Activated T-cell treated with anti-CD3 and anti-CD28 coated beads, Interleukin-2, amount 50 U/mL, for 72 hours (primary cell): ENCODE data around the gene ADORA1. TPM values are rescaled to one million over a fixed set of nuclear protein-coding genes. Genes with fewer than 3 reads are reported as not detected.
A peak's percentile ranks its signal among the peaks of the same experiment; 100 is the strongest.

Experiments used
- ATAC-seq, 2 donors: fragments of 150-1000 bp; cut with Tn5 transposase; replicated peaks in 1 of 2; 2 replicates each; pipeline ENCODE4 v1.10.0; 2021; ENCODE audit warnings: moderate library complexity in 2 of 2, mild to moderate bottlenecking in 1 of 2
- DNase-seq, 2 donors: peaks; one replicate each; pipeline ENCODE4 v3.0.0; 2021 to 2022; ENCODE audit warnings: mixed read lengths in 1 of 2
- H3K27ac Mint-ChIP-seq: one replicate; pipeline ENCODE4 v1.8.0; 2022; ENCODE audit warnings: mild to moderate bottlenecking, moderate library complexity, mixed read lengths
- H3K27me3 Mint-ChIP-seq: one replicate; pipeline ENCODE4 v1.8.0; 2022; ENCODE audit warnings: low read depth, mixed read lengths
- H3K36me3 Mint-ChIP-seq, 2 donors: one replicate each; pipeline ENCODE4 v1.8.0; 2022; ENCODE audit warnings: mixed read lengths in 2 of 2, mild to moderate bottlenecking in 1 of 2; ENCODE audit not compliant: insufficient read depth in 2 of 2
- H3K4me1 Mint-ChIP-seq: one replicate; pipeline ENCODE4 v1.8.0; 2022; ENCODE audit warnings: low read depth, mixed read lengths
- H3K4me3 Mint-ChIP-seq, 2 donors: one replicate each; pipeline ENCODE4 v1.8.0; 2022; ENCODE audit warnings: mild to moderate bottlenecking in 2 of 2, mixed read lengths in 2 of 2, moderate library complexity in 2 of 2
- H3K9me3 Mint-ChIP-seq, 2 donors: one replicate each; pipeline ENCODE4 v1.8.0; 2022; ENCODE audit warnings: mixed read lengths in 2 of 2
- total RNA-seq, 2 donors: library from RNA; stranded (reverse); gene quantifications; one replicate each; pipeline ENCODE4 v1.2.3, GENCODE V29; 2022

ADORA1 gene
- total RNA-seq: not detected

GRCh38 chr1:203127666-203128430, at the start of gene ADORA1:
ADORA1 (plus strand) TSS chr1:203127726; CDS start chr1:203128842, 1,116 bp downstream.
- peak in 1 of 2 donors; percentile 8 for DNase-seq
- Mint-ChIP-seq H3K9me3 (no peaks in the 10 kb centered on the region), H3K4me1 (peaks cover 14% of the 10 kb centered on the region), H3K4me3 (peak within 1 kb of the TSS; percentile 60 to 70), H3K27ac (no peak within 1 kb of the TSS), H3K36me3 (no peaks in the 10 kb centered on the region), H3K27me3 (peaks cover 51% of the 10 kb centered on the region)
- ATAC-seq: peak in 1 of 2 donors; percentile 51

- no peak overlapping the region for H3K4me3 Mint-ChIP-seq
- ATAC-seq (no peak), DNase-seq (no peak)
- H3K36me3 Mint-ChIP-seq: no peaks in the 10 kb centered on the region
- H3K27me3 Mint-ChIP-seq: peaks cover 60% of the 10 kb centered on the region
- no peaks in the 10 kb centered on the region for H3K9me3 Mint-ChIP-seq
- no peak overlapping the region for H3K27ac Mint-ChIP-seq
- peaks cover 6% of the 10 kb centered on the region for H3K4me1 Mint-ChIP-seq
Observed at GRCh38 chr1:203077956-203078355, 49.6 kb upstream of the ADORA1 start.

GRCh38 chr1:203078478-203078877, 49.0 kb upstream of the ADORA1 start:
- no peak overlapping the region for H3K27ac Mint-ChIP-seq
- H3K9me3 Mint-ChIP-seq: no peaks in the 10 kb centered on the region
- peaks cover 55% of the 10 kb centered on the region for H3K27me3 Mint-ChIP-seq
- no peak overlapping the region for H3K4me3 Mint-ChIP-seq
- ATAC-seq (no peak), DNase-seq (no peak)
- H3K4me1 Mint-ChIP-seq: peaks cover 6% of the 10 kb centered on the region
- H3K36me3 Mint-ChIP-seq: no peaks in the 10 kb centered on the region

DNA sequence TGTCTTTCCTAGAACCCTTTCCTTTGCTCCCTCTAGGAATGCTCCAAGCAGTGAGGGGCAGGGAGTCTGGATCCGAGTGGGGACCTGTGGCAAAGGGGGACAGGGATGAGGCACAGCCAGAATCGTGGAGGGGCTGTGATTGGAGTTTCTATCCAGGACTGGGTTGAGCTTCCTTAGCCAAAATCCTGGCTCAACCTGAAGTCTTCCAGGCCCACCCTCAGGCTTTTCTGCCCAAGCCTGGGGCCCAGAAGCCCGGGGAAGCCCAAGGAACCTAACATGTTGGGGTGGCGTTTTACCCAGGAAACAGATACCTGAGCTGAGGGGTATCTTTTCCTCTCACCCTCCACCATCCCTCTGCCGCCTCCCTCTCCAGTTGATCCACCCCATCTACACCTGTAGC, 47.1 kb upstream of the ADORA1 start:
- Mint-ChIP-seq H3K4me3 (no peak overlapping the region), H3K36me3 (no peaks in the 10 kb centered on the region), H3K27me3 (peaks cover 41% of the 10 kb centered on the region), H3K27ac (no peak overlapping the region), H3K4me1 (peaks cover 6% of the 10 kb centered on the region), H3K9me3 (no peaks in the 10 kb centered on the region)
- ATAC-seq (no peak), DNase-seq (no peak)

GRCh38 chr1:203081465-203082230, 45.9 kb upstream of the ADORA1 start:
- DNase-seq: no peak
- Mint-ChIP-seq H3K36me3 (no peaks in the 10 kb centered on the region), H3K9me3 (no peaks in the 10 kb centered on the region), H3K4me3 (no peak overlapping the region), H3K4me1 (no peaks in the 10 kb centered on the region), H3K27ac (no peak overlapping the region), H3K27me3 (peaks cover 33% of the 10 kb centered on the region)
- no peak for ATAC-seq

GRCh38 chr1:203082231-203082505, 45.4 kb upstream of the ADORA1 start:
- ATAC-seq: no peak
- Mint-ChIP-seq H3K36me3 (no peaks in the 10 kb centered on the region), H3K9me3 (no peaks in the 10 kb centered on the region), H3K27ac (no peak overlapping the region), H3K27me3 (peaks cover 33% of the 10 kb centered on the region), H3K4me1 (no peaks in the 10 kb centered on the region), H3K4me3 (no peak overlapping the region)
- no peak for DNase-seq

DNA sequence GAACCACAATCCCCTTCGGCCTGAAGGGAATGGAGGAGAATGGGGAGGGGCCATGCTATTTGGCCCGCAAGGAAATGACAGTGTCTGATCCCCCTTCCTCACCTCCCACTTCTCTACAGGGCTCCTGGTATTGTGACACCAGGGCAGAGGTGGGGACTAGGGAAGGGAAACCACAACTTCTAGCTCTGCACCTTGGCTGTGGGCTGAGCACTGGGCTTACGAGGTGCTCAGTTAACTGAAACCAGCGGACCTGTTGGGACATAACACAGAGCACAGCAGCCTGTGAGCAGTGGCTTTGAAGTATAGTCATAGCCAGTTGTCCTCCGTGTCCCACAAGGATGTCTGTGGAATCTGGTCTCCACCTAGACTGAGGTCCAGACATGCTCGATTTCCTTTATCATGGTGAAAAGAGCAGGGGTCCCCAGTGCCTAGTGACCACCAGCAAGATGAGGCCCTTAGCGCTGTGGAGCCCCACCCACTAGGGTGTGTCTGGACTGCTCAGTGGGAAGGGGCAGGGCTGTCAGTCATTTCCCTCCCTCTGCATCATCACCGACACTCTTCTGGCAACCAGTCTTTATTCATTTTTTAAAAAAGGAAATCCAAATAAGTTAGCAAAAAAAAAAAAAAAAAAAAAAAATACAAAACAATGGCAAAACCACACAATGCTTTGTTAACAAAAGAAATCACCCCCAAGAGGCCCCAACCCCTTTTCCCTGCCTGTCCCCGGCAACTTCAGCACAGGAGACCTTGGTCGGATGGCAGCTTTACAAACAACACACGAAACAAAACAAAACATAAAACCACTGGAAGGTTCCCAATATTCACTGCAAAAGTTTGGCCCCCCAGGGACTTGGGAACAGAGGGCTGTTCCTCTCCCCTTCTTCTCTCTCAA, 44.7 kb upstream of the ADORA1 start:
- DNase-seq: no peak

DNA sequence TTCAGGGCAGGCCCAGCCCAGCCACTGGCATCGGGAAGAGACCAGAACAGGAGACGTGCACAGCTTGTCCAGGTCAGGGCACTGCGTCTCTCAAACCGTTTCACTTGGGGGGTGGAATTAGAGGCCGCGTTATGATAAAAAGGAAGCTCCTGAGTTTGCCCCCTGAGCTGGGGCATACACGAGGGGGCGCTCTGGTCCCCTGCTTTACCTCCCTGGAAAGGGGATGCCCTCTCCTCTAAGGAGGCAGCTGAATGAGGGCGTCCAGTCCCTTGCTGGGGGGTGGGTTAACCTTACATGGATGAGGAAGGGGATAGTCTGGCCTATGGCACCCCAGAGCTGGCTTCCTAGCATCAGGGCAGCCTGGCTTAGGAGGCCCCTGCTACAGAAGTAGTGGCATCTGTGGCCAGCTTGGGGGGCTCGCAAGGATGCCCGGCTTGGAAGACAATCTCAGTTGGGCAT, 44.0 kb upstream of the ADORA1 start:
- Mint-ChIP-seq H3K36me3 (no peaks in the 10 kb centered on the region), H3K4me1 (no peaks in the 10 kb centered on the region), H3K9me3 (no peaks in the 10 kb centered on the region), H3K4me3 (no peak overlapping the region), H3K27ac (no peak overlapping the region), H3K27me3 (peaks cover 37% of the 10 kb centered on the region)
- no peak for ATAC-seq
- DNase-seq: no peak

More for the DNA sequence above, 44.7 kb upstream of the ADORA1 start:
- Mint-ChIP-seq H3K27me3 (peaks cover 37% of the 10 kb centered on the region), H3K36me3 (no peaks in the 10 kb centered on the region), H3K4me3 (no peak overlapping the region), H3K4me1 (no peaks in the 10 kb centered on the region), H3K27ac (no peak overlapping the region), H3K9me3 (no peaks in the 10 kb centered on the region)
- no peak for ATAC-seq

GRCh38 chr1:203084588-203085527, 42.7 kb upstream of the ADORA1 start:
- peak in 1 of 2 donors; percentile 47 for ATAC-seq
- Mint-ChIP-seq H3K9me3 (no peaks in the 10 kb centered on the region), H3K27ac (no peak overlapping the region), H3K27me3 (peaks cover 27% of the 10 kb centered on the region), H3K36me3 (no peaks in the 10 kb centered on the region), H3K4me1 (no peaks in the 10 kb centered on the region), H3K4me3 (no peak overlapping the region)
- DNase-seq: peak; percentile 35 to 43

DNA sequence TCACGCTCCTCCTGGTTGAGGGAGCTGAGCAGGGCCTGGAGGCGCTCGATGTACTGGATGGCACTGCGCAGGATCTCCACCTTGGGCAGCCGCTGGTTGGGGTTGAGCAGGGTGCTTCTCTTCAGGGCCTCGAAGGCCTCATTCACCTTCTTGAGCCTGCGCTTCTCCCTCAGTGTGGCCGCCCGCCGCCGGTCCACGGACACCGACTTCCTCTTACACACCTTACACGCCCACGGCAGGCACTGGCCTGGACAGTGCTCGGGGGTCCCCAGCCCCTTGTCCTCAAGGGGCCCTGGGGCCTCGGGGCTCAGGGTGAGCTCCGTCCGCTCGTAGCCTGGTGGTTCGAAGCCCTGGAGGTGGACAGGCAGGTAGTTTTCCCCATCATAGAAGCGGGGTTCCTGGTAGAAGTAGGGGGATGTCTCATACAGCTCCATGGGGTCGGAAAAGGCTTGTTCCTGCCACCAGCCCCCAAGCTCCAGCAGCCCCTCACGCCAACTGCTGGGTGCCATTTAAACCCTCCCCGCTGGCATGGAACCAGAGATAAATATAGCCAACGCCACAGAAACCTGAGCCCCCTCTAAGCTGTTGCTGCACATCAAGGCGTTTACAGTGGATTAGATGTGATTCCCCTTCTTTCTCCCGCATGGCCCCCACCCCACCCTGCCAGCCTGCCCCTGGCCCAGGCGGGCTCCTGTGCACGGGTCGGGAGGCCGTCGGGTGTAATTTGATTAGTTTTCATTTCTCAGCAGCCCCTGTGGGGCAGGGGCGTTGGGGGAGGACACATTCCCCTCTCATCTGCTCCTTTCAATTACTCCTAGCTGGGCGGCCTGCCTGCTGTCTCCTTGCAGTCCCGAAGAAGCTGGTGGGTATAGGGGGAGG, 41.8 kb upstream of the ADORA1 start, which contains the start of gene MYOG:
Gene MYOG, minus strand, starts transcription at position 485 of the 879 bp plus-strand sequence. Its CDS starts 51 bp downstream, at position 434.
- ATAC-seq (no peak), DNase-seq (no peak)
- H3K4me1 Mint-ChIP-seq: no peaks in the 10 kb centered on the region
- no peak within 1 kb of the TSS for H3K4me3 Mint-ChIP-seq
- no peak within 1 kb of the TSS for H3K27ac Mint-ChIP-seq
- no peaks in the 10 kb centered on the region for H3K36me3 Mint-ChIP-seq
- peaks cover 24% of the 10 kb centered on the region for H3K27me3 Mint-ChIP-seq
- H3K9me3 Mint-ChIP-seq: no peaks in the 10 kb centered on the region

DNA sequence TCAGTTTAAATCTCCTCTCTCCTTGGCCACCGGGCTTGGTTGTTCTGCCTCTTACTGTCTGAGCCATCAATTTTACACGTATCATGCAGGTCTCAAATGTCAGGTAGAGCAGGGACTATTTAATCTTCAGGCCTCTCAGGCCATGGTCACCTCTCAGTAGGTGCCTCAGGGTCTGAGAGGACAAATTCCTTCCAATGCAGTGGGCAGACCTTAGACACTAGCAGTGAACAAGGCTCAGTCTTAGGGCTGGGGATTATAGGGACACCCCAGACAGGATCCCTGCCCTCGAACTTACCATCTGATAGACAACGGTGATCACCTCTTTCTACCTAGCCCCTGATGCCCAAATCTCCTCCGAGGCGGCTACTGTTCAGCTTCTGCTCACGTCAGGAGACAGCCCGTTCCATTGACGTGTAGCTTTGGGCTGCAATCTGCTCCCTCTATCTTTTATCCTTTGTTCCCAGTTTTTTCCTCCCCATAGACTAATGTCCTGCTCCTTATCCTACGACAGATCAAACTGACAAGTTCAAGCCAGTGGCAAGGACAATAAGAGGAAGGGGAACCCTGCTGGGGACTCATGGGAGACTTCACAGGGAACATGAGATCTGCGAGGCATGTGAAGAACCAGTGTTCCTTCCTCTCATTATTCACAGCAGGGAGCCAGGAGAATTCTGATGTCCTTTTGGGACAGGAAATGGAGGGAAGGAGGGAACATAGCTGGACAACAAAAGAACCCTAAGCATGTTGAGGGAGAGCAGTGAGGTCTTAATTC, 40.3 kb upstream of the ADORA1 start:
- H3K9me3 Mint-ChIP-seq: no peaks in the 10 kb centered on the region
- no peak overlapping the region for H3K27ac Mint-ChIP-seq
- no peaks in the 10 kb centered on the region for H3K4me1 Mint-ChIP-seq
- no peak for ATAC-seq
- H3K36me3 Mint-ChIP-seq: no peaks in the 10 kb centered on the region
- H3K4me3 Mint-ChIP-seq: no peak overlapping the region
- H3K27me3 Mint-ChIP-seq: peaks cover 18% of the 10 kb centered on the region
- no peak for DNase-seq
